Stimulated activated naive CD8-positive, alpha-beta T cell treated with anti-CD3 and anti-CD28 coated beads, Interleukin-15, Interleukin-2, amounts not matched to agents 100 ng/mL and 50 ng/mL, for 24 hours (primary cell): ENCODE measurements around the gene AUTS2.

Experiments used
- H3K27ac Mint-ChIP-seq: one replicate; pipeline ENCODE4 v1.8.0; 2021; ENCODE audit warnings: mild to moderate bottlenecking, mixed read lengths
- H3K27me3 Mint-ChIP-seq: one replicate; pipeline ENCODE4 v1.8.0; 2021; ENCODE audit warnings: mixed read lengths
- H3K36me3 Mint-ChIP-seq: one replicate; pipeline ENCODE4 v1.8.0; 2021; ENCODE audit warnings: low read depth, mixed read lengths
- H3K4me1 Mint-ChIP-seq: one replicate; pipeline ENCODE4 v1.8.0; 2021; ENCODE audit warnings: low read depth, mixed read lengths
- H3K4me3 Mint-ChIP-seq: one replicate; pipeline ENCODE4 v1.8.0; 2021; ENCODE audit warnings: mild to moderate bottlenecking, mixed read lengths
- H3K9me3 Mint-ChIP-seq: one replicate; pipeline ENCODE4 v1.8.0; 2021; ENCODE audit warnings: mixed read lengths

AUTS2 gene

DNA sequence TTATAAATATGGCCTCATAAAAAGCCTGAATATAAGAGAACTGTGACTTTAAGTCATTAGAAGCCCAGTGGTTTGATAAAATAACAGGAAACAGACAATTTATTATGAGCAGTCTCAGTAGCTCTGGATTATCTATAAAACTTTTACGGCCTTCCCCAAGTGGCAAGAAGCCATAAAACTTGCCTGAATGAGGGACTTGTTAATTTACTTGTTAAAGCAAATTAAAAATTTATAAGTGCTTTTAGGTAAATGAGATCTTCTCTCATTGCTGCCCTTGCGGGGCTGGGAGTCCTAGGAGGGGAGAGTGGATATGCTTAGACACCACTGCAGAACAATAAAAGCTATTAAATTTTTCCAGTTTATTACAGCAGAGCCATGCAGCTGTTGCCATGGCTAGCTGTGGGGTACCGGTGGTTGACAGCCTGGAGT is 499.9 kb downstream of the AUTS2 start:
- Mint-ChIP-seq H3K4me3 (no peak overlapping the region), H3K27me3 (no peaks in the 10 kb centered on the region), H3K27ac (no peak overlapping the region), H3K36me3 (no peaks in the 10 kb centered on the region), H3K9me3 (no peaks in the 10 kb centered on the region), H3K4me1 (no peaks in the 10 kb centered on the region)

DNA sequence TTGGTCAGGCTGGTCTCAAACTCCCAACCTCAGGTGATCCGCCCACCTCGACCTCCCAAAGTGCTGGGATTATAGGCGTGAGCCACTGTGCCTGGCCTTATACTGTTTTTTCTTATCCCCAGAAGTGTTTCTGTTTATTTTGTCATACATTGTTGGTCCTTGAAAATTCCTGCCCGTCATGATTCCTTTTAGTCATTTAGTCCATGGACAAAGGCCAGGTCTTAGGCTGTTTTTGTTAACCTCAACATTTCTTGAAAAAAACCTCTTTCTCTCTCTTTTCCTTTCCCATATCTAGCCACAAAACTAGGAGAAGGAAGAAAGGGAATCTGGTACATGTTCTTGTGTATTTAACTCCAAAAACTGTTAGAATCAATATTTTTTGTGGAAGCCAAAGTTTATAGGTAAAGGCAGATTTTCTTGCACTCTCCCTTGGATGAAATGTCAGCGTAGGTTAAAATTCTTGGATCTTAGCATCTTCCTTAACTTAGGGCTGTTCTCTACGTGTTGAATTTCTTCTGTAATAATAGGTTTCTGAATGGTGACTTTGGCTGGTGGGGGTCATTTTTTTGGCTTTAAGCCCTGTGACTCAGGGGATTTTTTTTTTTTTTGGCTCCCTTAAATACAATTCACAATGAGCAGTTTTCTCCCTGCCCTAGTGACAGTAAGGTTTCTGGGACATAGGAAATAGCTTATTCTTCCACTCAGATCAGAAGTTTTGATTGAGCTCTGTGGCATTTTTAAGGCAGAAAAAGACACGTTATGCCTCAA is 500.8 kb downstream of the AUTS2 start:
- Mint-ChIP-seq H3K4me3 (no peak overlapping the region), H3K27me3 (no peaks in the 10 kb centered on the region), H3K9me3 (no peaks in the 10 kb centered on the region), H3K4me1 (no peaks in the 10 kb centered on the region), H3K27ac (no peak overlapping the region), H3K36me3 (no peaks in the 10 kb centered on the region)

DNA sequence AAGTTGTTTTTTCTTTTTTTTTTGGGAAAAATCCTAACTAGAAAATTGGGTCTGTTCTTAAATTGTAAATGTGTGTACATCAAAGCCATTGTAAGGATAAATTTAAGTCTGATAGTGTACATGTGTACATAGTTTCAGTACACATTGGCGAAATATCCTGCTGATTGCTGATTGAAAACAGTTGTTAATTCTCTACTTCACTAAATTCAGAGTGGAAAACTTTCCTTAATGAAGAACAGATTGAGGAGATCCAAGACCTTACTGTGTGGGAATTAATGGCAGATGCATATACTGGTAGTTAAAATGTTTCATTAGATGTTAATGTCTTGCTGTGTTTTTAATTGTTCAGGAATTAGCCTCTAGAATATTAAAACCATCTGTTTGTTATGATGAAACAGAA is 506.0 kb downstream of the AUTS2 start:
- no peak overlapping the region for H3K4me3 Mint-ChIP-seq
- no peaks in the 10 kb centered on the region for H3K9me3 Mint-ChIP-seq
- no peaks in the 10 kb centered on the region for H3K27me3 Mint-ChIP-seq
- H3K36me3 Mint-ChIP-seq: no peaks in the 10 kb centered on the region
- no peak overlapping the region for H3K27ac Mint-ChIP-seq
- no peaks in the 10 kb centered on the region for H3K4me1 Mint-ChIP-seq

DNA sequence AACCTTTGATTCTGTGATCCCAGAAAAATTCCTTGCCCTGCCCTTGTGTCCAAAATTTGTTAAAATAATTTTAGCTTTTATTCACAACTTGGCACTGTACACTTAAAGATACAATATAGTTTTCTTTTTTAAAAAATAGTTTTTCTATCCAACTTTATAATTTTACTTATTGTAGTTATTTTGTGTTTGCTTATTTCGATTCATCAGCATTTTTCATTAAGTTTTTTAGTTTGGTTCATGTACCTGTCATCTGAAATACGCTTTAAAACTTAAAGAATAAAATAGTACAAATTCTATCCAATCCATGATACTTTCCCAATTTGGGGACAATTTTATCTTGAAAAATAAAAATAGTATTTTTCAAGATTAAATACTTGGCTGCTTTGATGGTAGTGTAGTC is 514.8 kb downstream of the AUTS2 start:
- H3K9me3 Mint-ChIP-seq: no peaks in the 10 kb centered on the region
- H3K4me3 Mint-ChIP-seq: no peak overlapping the region
- no peak overlapping the region for H3K27ac Mint-ChIP-seq
- H3K4me1 Mint-ChIP-seq: no peaks in the 10 kb centered on the region
- H3K27me3 Mint-ChIP-seq: no peaks in the 10 kb centered on the region
- H3K36me3 Mint-ChIP-seq: no peaks in the 10 kb centered on the region

DNA sequence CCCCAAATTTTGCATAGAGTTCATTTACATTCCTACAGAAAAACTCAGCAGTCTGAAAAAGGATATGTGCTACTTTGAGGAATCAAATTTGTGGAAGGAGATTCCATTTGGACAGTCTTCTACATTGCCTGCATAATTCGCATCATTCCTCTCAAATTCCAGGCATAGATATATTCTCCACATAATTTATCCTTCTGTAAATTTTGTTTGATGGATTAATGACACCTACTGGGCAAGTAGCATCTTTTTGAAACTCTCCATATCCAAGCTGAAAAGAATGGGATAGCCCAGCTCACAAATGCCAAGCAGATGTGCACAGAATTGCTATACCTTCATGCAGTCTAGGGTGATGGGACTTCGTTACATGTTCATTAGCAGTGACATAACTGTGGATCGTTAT is 515.3 kb downstream of the AUTS2 start:
- H3K4me1 Mint-ChIP-seq: no peaks in the 10 kb centered on the region
- H3K36me3 Mint-ChIP-seq: no peaks in the 10 kb centered on the region
- H3K4me3 Mint-ChIP-seq: no peak overlapping the region
- H3K27me3 Mint-ChIP-seq: no peaks in the 10 kb centered on the region
- H3K27ac Mint-ChIP-seq: no peak overlapping the region
- no peaks in the 10 kb centered on the region for H3K9me3 Mint-ChIP-seq

DNA sequence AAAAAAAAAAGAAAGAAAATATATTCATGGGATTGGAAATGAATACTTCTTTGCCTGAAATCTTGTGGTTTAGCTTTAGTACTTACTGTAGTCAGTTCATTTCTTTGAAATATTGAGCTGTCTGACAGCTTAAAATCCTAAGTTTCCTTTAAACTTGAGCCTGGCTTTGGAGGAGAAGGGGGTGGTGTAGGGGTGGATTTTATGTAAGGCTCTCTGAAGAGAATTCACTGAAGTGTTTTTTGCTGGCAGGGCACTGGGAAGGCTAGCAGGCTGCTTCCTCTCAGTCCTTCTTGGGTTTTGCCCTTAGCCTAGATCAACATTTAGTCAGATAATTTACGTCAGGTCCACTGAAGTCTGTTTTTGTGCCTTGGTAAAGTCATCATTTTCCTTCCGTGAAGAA is 516.5 kb downstream of the AUTS2 start:
- no peak overlapping the region for H3K27ac Mint-ChIP-seq
- H3K4me1 Mint-ChIP-seq: no peaks in the 10 kb centered on the region
- no peaks in the 10 kb centered on the region for H3K9me3 Mint-ChIP-seq
- H3K36me3 Mint-ChIP-seq: no peaks in the 10 kb centered on the region
- H3K4me3 Mint-ChIP-seq: no peak overlapping the region
- no peaks in the 10 kb centered on the region for H3K27me3 Mint-ChIP-seq

DNA sequence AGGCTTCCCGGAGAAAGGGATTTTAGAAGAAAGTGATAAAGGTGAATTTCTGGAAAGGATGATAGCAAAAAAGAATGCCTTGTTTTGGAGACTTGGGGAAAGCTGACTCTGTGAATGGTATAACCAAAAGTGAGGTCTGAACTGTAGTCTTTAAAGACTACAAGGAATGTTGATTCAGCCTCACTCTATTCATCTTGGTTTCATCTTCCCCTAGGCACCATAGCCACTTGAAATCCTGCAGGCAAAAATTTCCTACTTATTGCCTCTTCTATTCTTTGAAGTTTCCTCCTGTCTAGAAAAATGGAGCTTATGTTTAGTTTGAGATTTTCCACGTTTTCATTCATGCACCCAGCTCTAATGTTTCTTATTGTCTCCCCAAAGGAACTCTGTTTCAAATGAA is 518.0 kb downstream of the AUTS2 start:
- no peak overlapping the region for H3K4me3 Mint-ChIP-seq
- no peaks in the 10 kb centered on the region for H3K36me3 Mint-ChIP-seq
- no peaks in the 10 kb centered on the region for H3K27me3 Mint-ChIP-seq
- no peaks in the 10 kb centered on the region for H3K4me1 Mint-ChIP-seq
- H3K9me3 Mint-ChIP-seq: peaks cover 4% of the 10 kb centered on the region
- H3K27ac Mint-ChIP-seq: no peak overlapping the region

DNA sequence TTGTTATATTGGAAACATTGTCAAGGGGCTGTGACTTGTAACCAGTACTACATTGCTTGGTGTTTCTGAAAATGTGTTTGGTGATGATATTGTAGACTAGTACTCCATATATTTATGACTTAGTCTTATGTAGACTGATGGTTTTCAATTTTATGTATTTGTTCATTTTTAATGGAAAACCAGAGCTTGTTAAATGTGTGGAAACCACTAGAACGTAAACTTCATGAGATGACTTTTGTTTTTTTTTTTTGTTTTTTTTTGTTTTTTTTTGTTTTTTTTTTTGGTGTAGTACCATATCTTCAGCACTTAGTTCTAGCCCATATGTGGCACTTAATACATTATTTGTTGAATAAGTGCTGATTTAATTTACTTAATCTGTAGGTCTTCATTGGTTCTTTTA is 518.6 kb downstream of the AUTS2 start:
- no peak overlapping the region for H3K4me3 Mint-ChIP-seq
- H3K36me3 Mint-ChIP-seq: no peaks in the 10 kb centered on the region
- H3K27ac Mint-ChIP-seq: no peak overlapping the region
- no peaks in the 10 kb centered on the region for H3K4me1 Mint-ChIP-seq
- no peaks in the 10 kb centered on the region for H3K27me3 Mint-ChIP-seq
- H3K9me3 Mint-ChIP-seq: peaks cover 4% of the 10 kb centered on the region

DNA sequence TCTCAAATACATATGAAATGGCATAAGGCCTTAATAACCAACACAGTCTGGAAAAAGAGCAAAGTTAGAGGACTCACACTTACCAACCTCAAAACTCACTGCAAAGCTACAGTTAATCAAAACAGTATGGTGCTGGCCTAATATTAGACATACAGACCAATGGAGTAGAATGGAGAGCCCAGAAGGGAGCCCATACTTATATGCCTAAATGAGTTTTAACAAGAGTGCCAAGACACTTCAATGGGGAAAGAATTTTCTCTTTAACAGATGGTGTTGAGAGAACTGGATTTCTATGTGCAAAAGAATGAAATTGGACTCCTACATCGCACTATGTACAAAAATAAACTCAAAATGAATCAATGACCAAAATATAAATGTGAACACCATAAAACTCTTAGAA is 522.6 kb downstream of the AUTS2 start:
- no peaks in the 10 kb centered on the region for H3K4me1 Mint-ChIP-seq
- no peak overlapping the region for H3K27ac Mint-ChIP-seq
- peaks cover 24% of the 10 kb centered on the region for H3K9me3 Mint-ChIP-seq
- H3K36me3 Mint-ChIP-seq: peaks cover 5% of the 10 kb centered on the region
- H3K4me3 Mint-ChIP-seq: no peak overlapping the region
- H3K27me3 Mint-ChIP-seq: no peaks in the 10 kb centered on the region

DNA sequence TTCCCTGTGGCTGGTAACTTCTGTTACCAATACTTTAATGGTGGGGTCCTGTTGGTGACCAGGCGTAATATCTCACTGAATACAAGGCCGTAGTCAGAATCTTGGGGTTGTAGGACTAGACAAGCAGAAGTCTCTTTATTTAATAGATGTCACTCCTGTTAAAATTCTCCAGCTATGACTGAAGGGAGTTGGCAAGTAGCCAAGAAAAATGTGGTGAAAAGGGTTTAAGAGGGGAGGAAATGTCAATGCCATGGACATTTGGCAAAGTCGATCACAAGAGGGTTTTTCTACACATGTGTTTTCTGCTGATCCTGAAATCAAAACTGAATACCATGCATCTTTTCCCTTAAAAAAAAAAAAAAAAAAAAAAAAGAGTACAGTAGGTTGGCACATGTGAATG is 533.5 kb downstream of the AUTS2 start:
- H3K4me3 Mint-ChIP-seq: no peak overlapping the region
- no peaks in the 10 kb centered on the region for H3K9me3 Mint-ChIP-seq
- no peaks in the 10 kb centered on the region for H3K4me1 Mint-ChIP-seq
- no peaks in the 10 kb centered on the region for H3K36me3 Mint-ChIP-seq
- H3K27me3 Mint-ChIP-seq: no peaks in the 10 kb centered on the region
- H3K27ac Mint-ChIP-seq: no peak overlapping the region

DNA sequence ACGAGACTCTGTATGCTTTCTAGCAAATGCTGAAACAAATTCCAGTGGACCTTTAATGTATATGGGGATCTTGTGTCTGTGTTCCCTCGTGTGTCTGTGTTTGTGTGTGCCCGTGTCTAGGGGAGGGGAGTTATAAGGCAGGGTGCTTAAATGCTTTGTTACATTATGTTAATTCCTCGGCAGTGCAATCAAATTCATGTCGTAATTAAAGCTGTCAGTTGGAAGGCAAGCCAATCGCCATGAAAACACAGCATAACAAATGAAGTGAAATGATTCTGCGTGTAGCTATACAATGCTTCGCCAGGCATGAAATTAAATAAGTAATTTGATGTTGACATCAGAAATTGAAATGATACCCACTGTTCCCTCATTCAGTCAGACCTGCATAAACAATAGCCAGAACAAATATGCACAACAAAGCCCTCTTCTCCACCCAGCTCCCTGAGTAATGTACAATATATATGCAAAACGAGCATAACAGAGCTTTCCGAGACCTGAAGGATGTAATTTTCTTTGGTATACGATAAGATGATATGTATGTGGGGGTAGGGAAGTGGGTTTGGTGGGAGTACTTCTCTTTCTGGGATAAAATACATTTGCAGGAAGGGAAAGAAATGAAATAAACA is 534.1 kb downstream of the AUTS2 start:
- Mint-ChIP-seq H3K4me1 (no peaks in the 10 kb centered on the region), H3K9me3 (no peaks in the 10 kb centered on the region), H3K27me3 (no peaks in the 10 kb centered on the region), H3K4me3 (no peak overlapping the region), H3K36me3 (no peaks in the 10 kb centered on the region), H3K27ac (no peak overlapping the region)

DNA sequence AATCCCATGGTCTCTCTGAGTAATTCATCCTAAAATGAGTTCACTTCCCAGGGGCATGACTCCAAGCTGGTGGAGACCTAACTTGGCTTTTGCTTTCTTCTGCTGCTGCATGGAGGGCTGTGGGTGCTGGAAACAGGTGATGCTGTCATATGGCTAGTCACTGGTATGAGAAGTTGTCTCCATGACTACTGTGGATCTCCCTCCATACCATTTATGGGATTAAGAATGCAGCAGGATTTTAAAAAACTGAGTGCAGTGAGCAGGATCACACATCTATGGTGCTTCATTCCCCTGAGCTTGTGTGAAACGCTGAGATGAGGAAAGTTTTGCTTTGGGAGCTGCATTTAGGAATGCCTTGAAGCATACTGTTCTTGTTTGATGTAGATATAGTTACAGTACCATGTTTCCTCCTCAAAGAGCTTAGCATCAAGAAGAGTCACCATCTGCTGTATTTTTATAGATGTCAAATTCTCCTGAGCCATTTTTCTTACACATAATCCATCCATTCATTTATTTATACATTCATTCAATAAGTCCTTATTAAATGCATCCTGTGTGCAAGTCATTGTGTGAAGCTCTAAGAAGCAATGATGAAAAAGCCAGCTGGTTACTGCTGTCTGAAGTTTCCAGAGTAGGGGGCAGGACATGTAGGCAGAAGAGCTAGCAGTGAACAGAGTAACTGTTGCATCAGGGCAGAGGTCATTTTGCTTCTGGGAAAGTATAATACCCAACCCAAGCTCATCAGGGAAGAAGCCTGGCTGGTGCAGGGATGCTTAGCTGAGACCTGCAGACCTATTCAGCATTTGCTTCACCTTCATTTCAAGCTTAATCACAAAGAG is 534.8 kb downstream of the AUTS2 start:
- no peak overlapping the region for H3K27ac Mint-ChIP-seq
- H3K27me3 Mint-ChIP-seq: no peaks in the 10 kb centered on the region
- H3K9me3 Mint-ChIP-seq: no peaks in the 10 kb centered on the region
- H3K4me1 Mint-ChIP-seq: no peaks in the 10 kb centered on the region
- H3K4me3 Mint-ChIP-seq: no peak overlapping the region
- H3K36me3 Mint-ChIP-seq: no peaks in the 10 kb centered on the region

DNA sequence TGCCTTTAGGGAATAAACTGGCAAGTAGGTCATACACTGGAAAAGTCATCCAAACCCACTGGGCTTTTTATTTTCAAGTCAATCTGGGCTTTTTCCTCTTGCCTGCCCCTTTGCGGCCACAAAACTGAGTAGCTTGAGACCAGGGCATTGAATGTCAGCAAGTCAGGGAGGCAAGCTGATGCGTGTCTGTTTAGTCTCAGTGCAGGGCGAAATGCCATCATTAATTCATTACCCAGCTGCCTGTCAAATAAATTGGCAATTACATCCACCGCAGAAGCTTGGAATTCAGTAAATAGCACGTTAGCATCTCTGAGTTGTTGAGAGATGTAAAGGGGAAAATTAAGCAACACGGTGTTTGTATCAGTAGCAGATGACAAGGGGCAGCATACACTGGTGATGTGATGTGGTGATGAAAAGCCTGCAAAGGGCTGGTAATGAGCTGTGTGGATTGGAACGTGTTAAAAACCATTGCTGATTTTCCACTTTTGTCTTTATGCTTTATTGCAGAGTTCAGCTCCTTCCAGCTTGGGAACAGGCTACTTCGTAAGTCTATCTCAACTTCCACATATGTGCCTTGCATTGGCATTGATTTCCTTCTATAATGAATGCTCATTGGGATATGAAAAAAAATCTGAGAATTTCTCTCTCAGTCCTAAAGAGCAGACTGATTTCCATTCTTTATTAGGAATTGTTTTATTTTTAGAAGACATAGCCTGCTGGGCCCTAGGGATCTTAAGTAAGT is 535.9 kb downstream of the AUTS2 start:
- Mint-ChIP-seq H3K4me3 (no peak overlapping the region), H3K9me3 (no peaks in the 10 kb centered on the region), H3K4me1 (no peaks in the 10 kb centered on the region), H3K27me3 (no peaks in the 10 kb centered on the region), H3K36me3 (no peaks in the 10 kb centered on the region), H3K27ac (no peak overlapping the region)

DNA sequence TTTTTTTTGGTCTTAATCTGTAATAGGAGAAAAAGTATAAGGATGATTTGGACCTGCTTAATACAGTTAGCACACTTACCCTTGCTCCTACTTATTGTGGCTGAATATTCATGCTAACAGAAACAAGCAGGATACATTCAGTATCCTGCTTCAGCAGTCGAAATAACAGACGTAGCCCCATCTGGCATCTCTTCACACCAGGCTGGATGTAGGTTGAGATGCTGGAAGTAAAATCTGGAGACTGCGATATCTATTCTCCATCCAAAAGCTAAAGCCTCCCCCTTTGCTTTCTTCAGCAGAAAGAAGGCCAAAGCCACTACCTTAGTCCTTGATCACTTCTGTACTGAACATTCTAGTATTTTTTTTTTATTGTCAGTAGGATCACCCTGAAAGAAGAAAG is 537.4 kb downstream of the AUTS2 start:
- H3K27me3 Mint-ChIP-seq: no peaks in the 10 kb centered on the region
- H3K4me3 Mint-ChIP-seq: no peak overlapping the region
- H3K4me1 Mint-ChIP-seq: no peaks in the 10 kb centered on the region
- no peaks in the 10 kb centered on the region for H3K36me3 Mint-ChIP-seq
- H3K27ac Mint-ChIP-seq: no peak overlapping the region
- H3K9me3 Mint-ChIP-seq: no peaks in the 10 kb centered on the region

DNA sequence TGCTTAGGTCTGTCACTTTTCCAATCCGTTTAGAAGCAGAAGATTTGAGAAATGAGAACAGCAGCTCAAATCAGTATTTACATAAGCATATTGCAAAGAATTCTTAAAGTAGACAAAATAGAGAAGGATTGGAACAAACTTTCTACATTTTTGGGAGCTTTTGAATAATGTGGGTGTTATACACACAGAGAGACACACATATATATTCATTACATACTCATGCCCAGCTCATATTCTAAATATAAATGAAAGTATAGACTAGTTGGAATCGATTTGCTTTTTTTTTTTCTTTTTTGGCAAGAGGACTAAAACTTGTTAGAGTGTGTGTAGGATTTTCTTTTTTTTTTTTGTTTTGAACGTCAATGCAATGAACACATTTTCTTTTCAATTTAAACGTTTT is 538.9 kb downstream of the AUTS2 start:
- H3K4me1 Mint-ChIP-seq: no peaks in the 10 kb centered on the region
- H3K27me3 Mint-ChIP-seq: no peaks in the 10 kb centered on the region
- no peaks in the 10 kb centered on the region for H3K36me3 Mint-ChIP-seq
- no peaks in the 10 kb centered on the region for H3K9me3 Mint-ChIP-seq
- H3K27ac Mint-ChIP-seq: no peak overlapping the region
- no peak overlapping the region for H3K4me3 Mint-ChIP-seq
